Islet precursor cell (in vitro differentiated cells): Measurements from ENCODE around the gene KIAA1549.

Source experiments
- DNase-seq: peaks from one replicate; pipeline ENCODE4 v3.0.0-alpha.2; 2018

KIAA1549 gene

GRCh38 chr7:138879356-138879755 is 101.8 kb downstream of the KIAA1549 start:
- no peak for DNase-seq

GRCh38 chr7:138878856-138879255 is 102.3 kb downstream of the KIAA1549 start:
- DNase-seq = no peak

GRCh38 chr7:138878051-138878450 is 103.1 kb downstream of the KIAA1549 start:
- no peak for DNase-seq

GRCh38 chr7:138876326-138876725 is 104.9 kb downstream of the KIAA1549 start:
- no peak for DNase-seq

GRCh38 chr7:138875794-138876193 is 105.4 kb downstream of the KIAA1549 start:
- no peak for DNase-seq

- DNase-seq = no peak
These were observed 107.8 kb downstream of the KIAA1549 start for GRCh38 chr7:138873220-138873892.

- DNase-seq = peak; percentile 83
These were observed 108.6 kb downstream of the KIAA1549 start for GRCh38 chr7:138872576-138872975.

- no peak for DNase-seq
These were observed 109.4 kb downstream of the KIAA1549 start for GRCh38 chr7:138871814-138872090.

- DNase-seq = no peak
These were observed 110.0 kb downstream of the KIAA1549 start for GRCh38 chr7:138871065-138871813.

GRCh38 chr7:138869353-138869752 is 111.8 kb downstream of the KIAA1549 start:
- no peak for DNase-seq

GRCh38 chr7:138868711-138869110 is 112.5 kb downstream of the KIAA1549 start:
- DNase-seq = no peak

GRCh38 chr7:138867744-138868143 is 113.4 kb downstream of the KIAA1549 start:
- DNase-seq = no peak

- no peak for DNase-seq
These were observed 114.8 kb downstream of the KIAA1549 start for GRCh38 chr7:138866353-138866752.

GRCh38 chr7:138865843-138866242 is 115.3 kb downstream of the KIAA1549 start:
- DNase-seq = peak; percentile 42

- peak; percentile 5 for DNase-seq
These were observed 116.5 kb downstream of the KIAA1549 start for GRCh38 chr7:138864667-138865066.

GRCh38 chr7:138863931-138864330 is 117.3 kb downstream of the KIAA1549 start:
- no peak for DNase-seq

GRCh38 chr7:138861051-138861450 is 120.1 kb downstream of the KIAA1549 start:
- no peak for DNase-seq

- DNase-seq = no peak
These were observed 123.5 kb downstream of the KIAA1549 start for GRCh38 chr7:138857728-138858127.

GRCh38 chr7:138854115-138854645 is 127.0 kb downstream of the KIAA1549 start:
- no peak for DNase-seq

GRCh38 chr7:138853448-138853847 is 127.7 kb downstream of the KIAA1549 start:
- no peak for DNase-seq

GRCh38 chr7:138852469-138852868 is 128.7 kb downstream of the KIAA1549 start:
- no peak for DNase-seq

GRCh38 chr7:138849701-138850100 is 131.5 kb downstream of the KIAA1549 start:
- DNase-seq = no peak

GRCh38 chr7:138848056-138848980 is 132.9 kb downstream of the KIAA1549 start:
- DNase-seq = no peak
